Hepatocyte (in vitro differentiated cells): ENCODE data around the gene ENOX1.

Experiments
- CTCF ChIP-seq: fragments of 200-600 bp; sonication (generic); IDR thresholded peaks from 2 replicates; pipeline ENCODE4 v1.5.1; 2016; ENCODE audit warnings: antibody characterized with exemption, mild to moderate bottlenecking; ENCODE audit not compliant: poor library complexity
- EZH2 ChIP-seq: fragments of 200-600 bp; sonication (generic); IDR thresholded peaks from 2 replicates; pipeline ENCODE4 v1.6.1; 2016; ENCODE audit warnings: antibody characterized with exemption, mild to moderate bottlenecking, borderline replicate concordance
- EZH2phosphoT487 ChIP-seq: fragments of 200-600 bp; sonication (generic); IDR thresholded peaks from one replicate; pipeline ENCODE4 v1.6.1; 2018; ENCODE audit warnings: antibody characterized with exemption, mild to moderate bottlenecking, low read depth, moderate library complexity; ENCODE audit not compliant: unreplicated experiment, severe bottlenecking

- no peak for TF ChIP-seq EZH2
- TF ChIP-seq CTCF, result no peak
- no peak for TF ChIP-seq EZH2phosphoT487
Observed at GRCh38 chr13:43663474-43664090, 123.2 kb downstream of the ENOX1 start.
